ENCODE measurements around the gene YIF1B.
"Not testable (repeated sequence)": the region's sequence is repeated elsewhere in the genome, so short reads cannot be mapped to it uniquely, and the experiment has no call there.

Gene YIF1B

GRCh38 chr19:38277969-38278680 is 37.6 kb downstream of the YIF1B start:
- no peak for DNase-seq

GRCh38 chr19:38277549-38277948 is 38.2 kb downstream of the YIF1B start:
- no peak for DNase-seq

GRCh38 chr19:38276942-38277517 is 38.7 kb downstream of the YIF1B start:
- no peak for DNase-seq

GRCh38 chr19:38274739-38275138 is 41.0 kb downstream of the YIF1B start:
- DNase-seq: peak in 37 of 51 donors; percentile 7 to 83 (median 49)

- no peak for DNase-seq
These were observed 42.2 kb downstream of the YIF1B start for GRCh38 chr19:38273499-38273898.

GRCh38 chr19:38270587-38271167 is 45.1 kb downstream of the YIF1B start:
- DNase-seq: no peak

GRCh38 chr19:38268539-38268938 is 47.2 kb downstream of the YIF1B start:
- no peak for DNase-seq

GRCh38 chr19:38267761-38268483 is 47.8 kb downstream of the YIF1B start:
- no peak for DNase-seq

GRCh38 chr19:38266981-38267597 is 48.7 kb downstream of the YIF1B start:
- peak in 1 of 51 donors; percentile 49 for DNase-seq

- no peak for DNase-seq
These were observed 49.8 kb downstream of the YIF1B start for GRCh38 chr19:38265921-38266429.

- DNase-seq: peak in 1 of 51 donors; percentile 15
These were observed 50.4 kb downstream of the YIF1B start for GRCh38 chr19:38265213-38265861.

GRCh38 chr19:38264486-38265212 is 51.1 kb downstream of the YIF1B start, which contains the start of gene SPINT2:
Gene SPINT2, plus strand, starts transcription at chr19:38264573. Its CDS starts 320 bp downstream, at chr19:38264893.
- peak in 11 of 51 donors; percentile 30 to 71 (median 42) for DNase-seq

- peak in 14 of 51 donors; percentile 20 to 71 (median 50) for DNase-seq
These were observed 51.9 kb downstream of the YIF1B start for GRCh38 chr19:38263689-38264485.

- no peak for DNase-seq
These were observed 53.0 kb downstream of the YIF1B start for GRCh38 chr19:38262585-38263268.

GRCh38 chr19:38261942-38262341 is 53.8 kb downstream of the YIF1B start:
- not testable (repeated sequence) for DNase-seq

- peak in 17 of 51 donors; percentile 18 to 55 (median 38) for DNase-seq
These were observed 60.2 kb downstream of the YIF1B start for GRCh38 chr19:38255383-38256014.

- peak in 2 of 51 donors; percentile 34 to 75 for DNase-seq
These were observed 62.0 kb downstream of the YIF1B start for GRCh38 chr19:38253788-38254187.
